Mammary epithelial cell (primary cell): ENCODE measurements around the gene TRIM7.

Experiments
- EZH2 ChIP-seq: IDR thresholded peaks from 2 replicates; pipeline ENCODE4 v1.6.1; 2012; ENCODE audit warnings: low read length, inconsistent platforms, borderline replicate concordance
- TF ChIP-seq, protein P1 (sequence below), 2 donors: IDR thresholded peaks in 1 of 2; conservative IDR thresholded peaks in 1 of 2; 2 replicates each; pipeline ENCODE4 v1.5.1; 2011 to 2012; ENCODE audit warnings: inconsistent platforms in 2 of 2, low read length in 2 of 2, mild to moderate bottlenecking in 2 of 2, control low read depth in 1 of 2, low read depth in 1 of 2; ENCODE audit not compliant: insufficient read depth in 1 of 2; ENCODE audit errors: extremely low read depth in 1 of 2

DNA sequence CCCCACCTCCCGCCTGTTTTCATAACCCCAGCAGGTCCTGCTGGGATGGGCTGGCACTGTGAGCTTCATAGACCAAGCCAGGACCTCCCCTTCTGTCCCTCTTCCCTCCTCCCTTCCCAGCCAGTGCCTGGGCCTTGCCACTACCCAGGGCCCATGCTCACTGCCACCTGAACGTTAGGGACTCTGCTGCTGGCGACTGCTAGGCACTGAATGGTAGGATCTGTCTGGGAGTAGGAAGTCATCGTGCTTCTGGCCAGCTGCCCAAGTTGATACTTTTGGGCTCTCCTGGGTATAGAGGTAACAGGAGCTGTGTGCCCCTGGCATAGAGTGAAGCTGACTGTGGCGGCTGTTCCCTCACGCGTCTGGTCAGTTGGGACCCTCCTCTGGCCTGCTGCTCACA is 26.4 kb upstream of the TRIM7 start:
- TF ChIP-seq, protein P1, sequence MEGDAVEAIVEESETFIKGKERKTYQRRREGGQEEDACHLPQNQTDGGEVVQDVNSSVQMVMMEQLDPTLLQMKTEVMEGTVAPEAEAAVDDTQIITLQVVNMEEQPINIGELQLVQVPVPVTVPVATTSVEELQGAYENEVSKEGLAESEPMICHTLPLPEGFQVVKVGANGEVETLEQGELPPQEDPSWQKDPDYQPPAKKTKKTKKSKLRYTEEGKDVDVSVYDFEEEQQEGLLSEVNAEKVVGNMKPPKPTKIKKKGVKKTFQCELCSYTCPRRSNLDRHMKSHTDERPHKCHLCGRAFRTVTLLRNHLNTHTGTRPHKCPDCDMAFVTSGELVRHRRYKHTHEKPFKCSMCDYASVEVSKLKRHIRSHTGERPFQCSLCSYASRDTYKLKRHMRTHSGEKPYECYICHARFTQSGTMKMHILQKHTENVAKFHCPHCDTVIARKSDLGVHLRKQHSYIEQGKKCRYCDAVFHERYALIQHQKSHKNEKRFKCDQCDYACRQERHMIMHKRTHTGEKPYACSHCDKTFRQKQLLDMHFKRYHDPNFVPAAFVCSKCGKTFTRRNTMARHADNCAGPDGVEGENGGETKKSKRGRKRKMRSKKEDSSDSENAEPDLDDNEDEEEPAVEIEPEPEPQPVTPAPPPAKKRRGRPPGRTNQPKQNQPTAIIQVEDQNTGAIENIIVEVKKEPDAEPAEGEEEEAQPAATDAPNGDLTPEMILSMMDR (conservative IDR thresholded peaks at IDR 0.05 in 1 of 2, IDR thresholded peaks at IDR 0.05 in 1 of 2; ENCODE audit: extremely low read depth in 1 of 2, insufficient read depth in 1 of 2, low read depth in 1 of 2, low read length in 2 of 2): no peak
- no peak for TF ChIP-seq EZH2
